Esophagus muscularis mucosa (tissue), 4 donors: ENCODE data around the gene LMX1B.

ENCODE experiments used
- CTCF ChIP-seq, 3 experiments: fragments of 200-600 bp in 2 of 3; fragments of 450-650 bp in 1 of 3; sonication (generic) in 2 of 3; IDR thresholded peaks; one replicate each; pipeline ENCODE4 v1.5.1; 2017 to 2019; ENCODE audit warnings: antibody characterized with exemption in 3 of 3, mild to moderate bottlenecking in 2 of 3, moderate library complexity in 1 of 3
- EP300 ChIP-seq: sonication (generic); formaldehyde crosslinking; IDR thresholded peaks from one replicate; pipeline ENCODE4 v1.6.1; 2017; ENCODE audit warnings: antibody characterized with exemption
- POLR2A ChIP-seq: fragments of 450-650 bp; IDR thresholded peaks from one replicate; pipeline ENCODE4 v1.6.1; 2017; ENCODE audit warnings: antibody characterized with exemption, moderate library complexity, mild to moderate bottlenecking, low read depth

GRCh38 chr9:126595982-126596381 is 17.7 kb upstream of the LMX1B start:
- no peak for TF ChIP-seq CTCF (IDR thresholded peaks at IDR 0.05)
- TF ChIP-seq POLR2A: no peak
- no peak for TF ChIP-seq EP300
